Effector CD4-positive, alpha-beta T cell (primary cell): Measurements from ENCODE around the gene RBMS2.
"Not testable (repeated sequence)": the region's sequence is repeated elsewhere in the genome, so short reads cannot be mapped to it uniquely, and the experiment has no call there.

Experiments used
- DNase-seq: peaks from one replicate; pipeline ENCODE4 v3.0.0-alpha.2; 2020
- total RNA-seq: gene quantifications from one replicate; lab custom pipeline; 2026; lab: John Stamatoyannopoulos, UW

RBMS2 gene
- total RNA-seq: 0.94 reads per million

DNA sequence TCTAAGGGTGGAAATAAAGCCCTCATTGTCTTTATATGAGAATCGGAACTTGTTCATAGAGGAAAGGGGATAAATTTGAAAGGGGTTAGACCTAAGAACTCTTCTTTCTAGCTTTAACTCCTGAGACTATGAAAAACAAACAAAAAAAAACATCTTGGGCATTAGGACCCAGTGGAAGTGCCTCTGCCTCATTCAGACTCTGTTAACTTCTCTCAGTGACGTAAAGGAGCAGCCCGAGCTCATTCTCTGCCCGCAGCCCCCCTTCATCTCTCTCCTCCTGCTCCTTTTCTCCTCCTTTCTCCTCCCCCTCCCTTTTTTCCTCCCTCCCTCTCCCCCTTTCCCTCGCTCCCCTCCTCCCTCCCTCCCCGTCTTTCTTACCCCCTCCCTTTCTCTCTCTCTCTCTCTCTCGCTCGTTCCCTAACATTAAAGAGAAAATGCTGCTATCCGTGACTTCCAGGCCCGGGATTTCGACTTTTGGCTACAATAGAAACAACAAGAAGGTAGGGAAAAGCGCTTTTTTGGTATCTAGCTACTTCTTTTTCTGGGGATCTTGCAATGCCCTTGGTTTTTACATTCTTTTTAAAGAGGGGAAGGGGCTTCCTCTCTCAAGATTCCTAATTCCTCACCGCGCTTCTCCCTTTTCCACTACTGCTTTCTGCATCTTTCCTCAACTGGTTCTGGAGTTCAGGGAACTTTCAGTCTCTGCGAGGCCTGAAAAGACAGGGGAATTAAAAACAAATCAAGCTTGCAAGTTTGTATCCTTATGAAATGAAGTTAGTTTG lies at the start of gene RBMS2:
TSS of gene RBMS2 (plus strand) at position 231 of the 782 bp plus-strand sequence. CDS start at position 435, 204 bp downstream.
- DNase-seq: peak; percentile 42

DNA sequence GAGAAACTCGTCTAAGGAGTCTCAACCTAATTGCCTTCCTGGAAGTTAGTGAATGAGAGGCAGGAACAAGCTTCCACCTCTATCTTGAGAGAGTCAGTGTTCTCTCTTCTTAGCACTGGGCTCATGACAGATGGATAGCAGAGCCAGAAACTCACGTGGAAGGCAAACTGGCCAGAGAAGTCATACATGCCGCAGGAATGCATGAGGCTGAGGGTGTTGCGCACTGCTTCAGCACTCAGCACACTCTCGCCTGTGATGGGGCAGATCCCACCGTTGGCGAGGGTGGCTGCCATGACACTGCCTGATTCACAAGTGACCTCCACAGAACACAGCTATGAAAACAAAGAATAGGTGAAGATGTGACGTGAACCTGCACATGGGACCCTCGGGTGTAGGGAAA lies 47.2 kb upstream of the RBMS2 start:
- no peak for DNase-seq

- no peak for DNase-seq
Observed at GRCh38 chr12:56476143-56476542, 45.5 kb upstream of the RBMS2 start.

- no peak for DNase-seq
Observed at GRCh38 chr12:56476972-56477432, 44.6 kb upstream of the RBMS2 start.

DNA sequence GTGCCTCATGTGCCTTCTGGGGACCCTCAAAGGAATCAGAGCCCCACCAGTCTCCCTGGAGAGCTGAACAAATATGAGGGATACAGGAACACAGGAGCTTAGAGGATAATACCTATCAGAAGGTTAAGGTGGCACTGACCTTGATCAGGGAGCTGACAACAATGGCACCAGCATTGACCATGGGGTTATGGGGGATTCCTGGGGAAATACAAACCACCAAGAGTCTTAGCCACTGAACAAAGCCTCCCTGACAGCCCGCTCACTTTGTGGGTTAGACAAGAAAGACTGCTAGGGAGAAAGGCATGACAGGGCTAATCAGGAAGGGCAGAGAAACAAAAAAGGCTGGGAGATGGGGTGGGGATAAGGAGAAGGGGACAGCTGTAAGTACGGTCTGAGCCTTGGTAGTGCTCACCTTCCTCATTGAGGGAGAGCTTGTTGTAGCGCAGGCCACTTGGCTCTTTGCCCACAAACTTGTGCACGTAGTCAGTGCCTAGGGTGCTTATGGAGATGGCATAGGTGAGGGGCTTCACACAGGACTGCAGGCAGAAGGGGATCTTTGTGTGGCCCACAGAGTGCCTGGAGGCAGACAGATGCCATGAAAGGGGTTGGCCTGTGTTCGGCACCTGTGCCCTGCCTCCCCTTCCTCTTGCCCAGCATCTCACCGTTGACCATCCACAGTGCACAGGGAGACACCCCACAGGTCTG lies 43.9 kb upstream of the RBMS2 start:
- DNase-seq: no peak

DNA sequence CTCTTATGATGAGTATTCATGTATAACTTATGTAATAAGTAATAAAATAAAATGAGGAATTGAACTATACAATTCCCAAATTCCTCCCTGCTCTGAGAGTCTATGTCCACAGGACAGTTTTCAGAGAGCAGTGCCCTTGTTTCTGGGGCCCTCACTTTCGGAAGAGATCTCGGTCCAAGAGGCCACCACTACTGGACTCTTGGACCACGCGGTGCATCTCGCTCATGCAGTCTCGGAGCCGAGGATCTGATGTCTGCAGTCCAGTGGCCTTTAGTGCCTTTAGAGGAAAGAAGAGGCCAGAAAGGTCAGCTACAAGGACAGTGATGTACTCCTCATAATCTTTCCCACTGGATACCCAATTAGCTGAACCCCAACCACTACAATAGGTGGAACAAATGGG lies 42.0 kb upstream of the RBMS2 start:
- DNase-seq: no peak

- no peak for DNase-seq
Observed at GRCh38 chr12:56484566-56484965, 37.1 kb upstream of the RBMS2 start.

DNA sequence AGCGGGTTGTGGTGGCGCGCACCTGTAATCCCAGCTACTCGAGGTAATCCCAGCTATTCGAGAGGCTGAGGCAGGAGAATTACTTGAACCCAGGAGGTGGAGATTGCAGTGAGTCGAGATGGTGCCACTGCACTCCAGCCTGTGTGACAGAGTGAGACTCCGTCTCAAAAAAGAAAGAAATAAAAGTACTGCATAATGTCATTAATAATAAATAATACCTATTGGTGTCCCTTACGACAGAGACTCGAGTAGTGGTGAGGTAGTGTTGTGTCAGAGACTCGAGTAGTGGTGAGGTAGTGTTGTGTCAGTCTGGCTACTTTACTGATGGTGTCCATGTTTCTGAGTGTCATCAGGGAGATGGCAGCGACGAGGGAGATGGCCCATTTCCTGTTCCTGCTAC lies 34.9 kb upstream of the RBMS2 start:
- DNase-seq: no peak

GRCh38 chr12:56487448-56488040 lies 34.1 kb upstream of the RBMS2 start:
- DNase-seq: no peak

DNA sequence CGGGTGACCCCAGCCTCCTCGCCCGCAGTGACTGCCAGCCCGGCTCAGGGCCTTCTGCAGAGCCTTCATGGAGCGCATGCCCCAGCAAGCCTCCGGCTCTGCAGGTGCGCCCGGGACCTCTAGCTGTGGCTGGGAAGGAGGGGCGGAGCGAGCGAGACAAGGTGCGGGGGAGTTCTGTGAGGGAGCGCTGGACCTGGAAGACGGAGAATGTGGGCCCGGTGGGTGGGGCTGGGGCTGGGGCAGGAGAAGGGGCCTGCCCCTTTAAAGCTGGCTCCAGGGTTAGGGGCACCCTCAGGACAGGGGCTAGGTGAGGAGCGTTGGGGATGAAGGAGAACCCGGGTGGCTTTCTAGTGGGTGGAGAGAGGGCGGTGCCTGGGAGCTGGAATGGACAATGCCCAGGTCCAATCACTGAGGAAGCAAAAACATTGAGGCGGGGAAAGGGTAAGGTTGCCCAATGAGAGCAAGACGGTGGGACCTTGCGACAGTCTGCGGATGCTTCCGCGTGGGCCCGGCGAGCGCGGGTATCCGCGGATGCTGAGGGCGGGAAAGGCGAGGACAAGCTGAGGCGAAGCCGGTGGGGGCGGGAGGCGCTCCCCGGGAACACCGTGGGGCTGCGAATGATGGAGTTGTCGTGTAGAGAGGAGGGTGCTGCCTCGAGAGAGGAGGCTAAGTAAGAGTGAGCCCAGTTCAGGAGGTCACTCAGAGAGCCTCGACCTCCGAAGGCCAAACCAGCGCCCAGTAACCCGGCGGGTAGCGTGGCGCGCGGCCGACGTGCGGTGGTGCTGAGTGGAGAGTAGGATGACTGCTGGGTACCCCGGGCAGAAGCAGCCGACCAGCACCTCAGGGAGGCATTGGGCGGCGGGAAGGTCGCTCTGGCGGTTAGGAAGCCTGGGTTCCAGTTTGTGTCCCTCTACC lies 33.3 kb upstream of the RBMS2 start, which contains the start of gene GLS2:
TSS of gene GLS2 (minus strand) at position 121 of the 915 bp plus-strand sequence. CDS start at position 78, 43 bp downstream.
- DNase-seq: peak; percentile 64

- no peak for DNase-seq
Observed at GRCh38 chr12:56490360-56490759, 31.3 kb upstream of the RBMS2 start.

GRCh38 chr12:56493409-56494105 lies 28.1 kb upstream of the RBMS2 start:
- not testable (repeated sequence) for DNase-seq

GRCh38 chr12:56494106-56494415 lies 27.6 kb upstream of the RBMS2 start:
- DNase-seq: not testable (repeated sequence)

- DNase-seq: not testable (repeated sequence)
Observed at GRCh38 chr12:56494481-56494880, 27.1 kb upstream of the RBMS2 start.

DNA sequence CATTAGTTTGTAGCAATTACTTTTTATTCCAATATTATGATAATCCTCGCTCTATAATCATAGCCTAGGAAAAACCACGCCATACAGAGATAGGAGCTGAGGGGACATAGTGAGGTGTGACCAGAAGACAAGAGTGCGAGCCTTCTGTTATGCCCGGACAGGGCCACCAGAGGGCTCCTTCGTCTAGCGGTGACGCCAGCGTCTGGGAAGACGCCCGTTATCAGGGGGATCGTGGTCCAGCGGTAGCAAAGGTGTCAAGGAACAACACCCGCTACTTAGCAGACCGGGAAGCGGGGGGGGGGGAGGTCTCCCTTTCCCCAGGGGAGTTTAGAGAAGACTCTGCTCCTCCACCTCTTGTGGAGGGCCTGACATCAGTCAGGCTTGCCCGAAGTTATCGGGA lies 24.9 kb upstream of the RBMS2 start:
- peak; percentile 35 for DNase-seq

- not testable (repeated sequence) for DNase-seq
Observed at GRCh38 chr12:56498126-56498902, 23.3 kb upstream of the RBMS2 start.

DNA sequence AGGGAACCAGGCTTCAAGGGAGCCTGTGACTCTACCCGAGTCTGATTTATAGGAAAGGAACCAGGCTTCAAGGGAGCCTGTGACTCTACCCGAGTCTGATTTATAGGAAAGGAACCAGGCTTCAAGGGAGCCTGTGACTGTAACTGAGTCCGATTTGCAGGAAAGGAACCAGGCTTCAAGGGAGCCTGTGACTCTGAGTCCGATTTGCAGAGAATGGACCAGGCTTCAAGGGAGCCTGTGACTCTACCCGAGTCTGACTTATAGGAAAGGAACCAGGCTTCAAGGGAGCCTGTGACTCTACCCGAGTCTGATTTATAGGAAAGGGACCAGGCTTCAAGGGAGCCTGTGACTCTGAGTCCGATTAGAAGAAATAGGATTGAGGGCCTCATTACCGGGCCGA lies 22.2 kb upstream of the RBMS2 start:
- not testable (repeated sequence) for DNase-seq

GRCh38 chr12:56499879-56500278 lies 21.7 kb upstream of the RBMS2 start:
- DNase-seq: not testable (repeated sequence)

GRCh38 chr12:56510786-56511185 lies 10.8 kb upstream of the RBMS2 start:
- DNase-seq: no peak

DNA sequence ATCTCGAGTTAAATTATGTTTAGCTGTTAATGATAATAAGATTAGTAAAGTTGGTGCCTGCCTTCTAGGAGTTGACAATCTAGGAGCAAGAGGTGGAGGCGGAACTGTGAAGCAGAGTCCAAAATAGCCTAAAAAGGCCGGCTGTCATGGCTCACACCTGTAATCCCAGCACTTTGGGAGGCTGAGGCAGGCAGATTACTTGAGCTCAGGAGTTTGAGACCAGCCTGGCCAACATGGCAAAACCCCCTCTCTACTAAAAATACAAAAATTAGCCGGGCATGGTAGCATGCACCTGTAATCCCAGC lies 7.7 kb upstream of the RBMS2 start:
- not testable (repeated sequence) for DNase-seq

- no peak for DNase-seq
Observed at GRCh38 chr12:56517854-56518253, 3.8 kb upstream of the RBMS2 start.
